Measurements from ENCODE around the gene HCFC1R1.

HCFC1R1 gene

GRCh38 chr16:2973093-2973492 is 50.6 kb downstream of the HCFC1R1 start:
- no peak for DNase-seq
